ENCODE results near the gene ALB.

GRCh38 chr4:73438048-73438447, 34.0 kb downstream of the ALB start:
- no peak for TF ChIP-seq CTCF (IDR thresholded peaks at IDR 0.05; ENCODE audit: insufficient read depth, low read length, poor library complexity, severe bottlenecking)
- TF ChIP-seq EZH2phosphoT487 (conservative IDR thresholded peaks at IDR 0.05; ENCODE audit: low read length) = no peak
